Stimulated activated CD4-positive, alpha-beta T cell treated with anti-CD3 and anti-CD28 coated beads, Interleukin-15, amount 100 ng/mL, for 24 hours (primary cell): Measurements from ENCODE around the gene PELI2.

Experiments used
- DNase-seq: peaks from one replicate; pipeline ENCODE4 v3.0.0-alpha.2; 2020

The PELI2 gene

GRCh38 chr14:56318393-56319115 is 200.3 kb downstream of the PELI2 start:
- DNase-seq: no peak

GRCh38 chr14:56321861-56322260 is 203.7 kb downstream of the PELI2 start:
- no peak for DNase-seq

- DNase-seq: no peak
These were observed 204.3 kb downstream of the PELI2 start for GRCh38 chr14:56322531-56322930.

- no peak for DNase-seq
These were observed 206.2 kb downstream of the PELI2 start for GRCh38 chr14:56324454-56324853.

- DNase-seq: no peak
These were observed 206.9 kb downstream of the PELI2 start for GRCh38 chr14:56324856-56325699.

GRCh38 chr14:56328021-56328420 is 209.8 kb downstream of the PELI2 start:
- no peak for DNase-seq

GRCh38 chr14:56331592-56332216 is 213.5 kb downstream of the PELI2 start:
- DNase-seq: no peak

- DNase-seq: no peak
These were observed 215.4 kb downstream of the PELI2 start for GRCh38 chr14:56333359-56334292.

- no peak for DNase-seq
These were observed 216.2 kb downstream of the PELI2 start for GRCh38 chr14:56334458-56334857.

- no peak for DNase-seq
These were observed 220.5 kb downstream of the PELI2 start for GRCh38 chr14:56338674-56339073.

GRCh38 chr14:56339855-56340701 is 221.9 kb downstream of the PELI2 start:
- DNase-seq: peak; percentile 67

- DNase-seq: no peak
These were observed 222.7 kb downstream of the PELI2 start for GRCh38 chr14:56340932-56341331.

GRCh38 chr14:56341766-56342493 is 223.7 kb downstream of the PELI2 start:
- DNase-seq: no peak

GRCh38 chr14:56342494-56342942 is 224.3 kb downstream of the PELI2 start:
- no peak for DNase-seq

GRCh38 chr14:56349960-56350359 is 231.7 kb downstream of the PELI2 start:
- no peak for DNase-seq
